GM19035 (cell line): ENCODE data around the gene EVI5L.

Experiments
- ATAC-seq: cut with Tn5 transposase; IDR thresholded peaks from one replicate; pipeline ENCODE4 v1.9.1; 2021; ENCODE audit not compliant: unreplicated experiment

EVI5L gene

DNA sequence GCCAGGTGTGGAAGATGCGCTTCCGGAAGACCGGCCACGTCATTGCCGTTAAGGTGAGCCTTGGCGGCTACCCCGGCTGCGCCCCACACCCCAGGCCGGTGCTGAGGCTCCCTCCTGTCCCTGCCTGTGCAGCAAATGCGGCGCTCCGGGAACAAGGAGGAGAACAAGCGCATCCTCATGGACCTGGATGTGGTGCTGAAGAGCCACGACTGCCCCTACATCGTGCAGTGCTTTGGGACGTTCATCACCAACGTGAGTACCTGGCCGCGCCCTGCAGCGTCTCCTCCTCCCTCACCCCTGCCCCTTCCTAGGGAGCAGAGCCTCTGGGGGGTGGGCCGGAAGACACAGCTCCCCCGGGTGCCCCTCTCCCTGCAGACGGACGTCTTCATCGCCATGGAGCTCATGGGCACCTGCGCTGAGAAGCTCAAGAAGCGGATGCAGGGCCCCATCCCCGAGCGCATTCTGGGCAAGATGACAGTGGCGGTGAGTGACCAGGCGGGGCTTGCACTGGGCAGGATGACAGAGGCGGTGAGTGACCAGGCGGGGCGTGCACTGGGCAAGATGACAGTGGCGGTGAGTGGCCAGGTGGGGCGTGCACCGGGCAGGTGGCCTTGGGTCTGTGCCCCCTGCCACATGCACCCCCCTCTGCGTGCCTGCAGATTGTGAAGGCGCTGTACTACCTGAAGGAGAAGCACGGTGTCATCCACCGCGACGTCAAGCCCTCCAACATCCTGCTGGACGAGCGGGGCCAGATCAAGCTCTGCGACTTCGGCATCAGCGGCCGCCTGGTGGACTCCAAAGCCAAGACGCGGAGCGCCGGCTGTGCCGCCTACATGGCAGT lies 80.5 kb downstream of the EVI5L start:
- ATAC-seq, result no peak

DNA sequence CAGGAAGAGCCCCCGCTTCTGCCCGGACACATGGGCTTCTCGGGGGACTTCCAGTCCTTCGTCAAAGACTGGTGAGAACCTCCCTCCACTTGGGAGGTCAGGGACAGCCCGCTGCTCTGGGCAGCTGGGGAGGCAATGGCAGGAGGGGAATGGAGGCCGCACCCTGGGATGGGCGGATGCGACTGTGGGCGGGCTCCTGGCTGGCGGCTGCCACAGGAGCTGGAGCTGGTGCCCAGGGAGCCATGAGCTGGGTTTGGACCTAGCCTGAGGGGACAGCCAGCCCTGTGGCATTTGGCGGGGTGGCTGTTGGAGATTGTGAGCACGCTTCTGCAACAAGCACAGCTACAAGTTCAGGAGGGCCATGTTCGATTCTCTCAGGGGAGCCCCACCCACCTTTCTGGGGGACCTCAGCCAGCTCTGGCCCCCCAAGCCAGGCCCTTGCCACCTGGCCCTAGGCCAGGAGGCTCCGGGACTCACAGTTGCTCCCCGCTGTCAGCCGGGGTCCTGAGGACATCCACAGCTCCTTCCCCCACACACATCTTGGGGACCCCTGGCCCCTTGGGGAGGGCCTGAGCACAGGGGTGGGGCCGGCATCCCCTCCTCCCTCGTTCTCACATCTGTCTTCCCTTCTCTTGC lies 81.6 kb downstream of the EVI5L start:
- no peak for ATAC-seq

DNA sequence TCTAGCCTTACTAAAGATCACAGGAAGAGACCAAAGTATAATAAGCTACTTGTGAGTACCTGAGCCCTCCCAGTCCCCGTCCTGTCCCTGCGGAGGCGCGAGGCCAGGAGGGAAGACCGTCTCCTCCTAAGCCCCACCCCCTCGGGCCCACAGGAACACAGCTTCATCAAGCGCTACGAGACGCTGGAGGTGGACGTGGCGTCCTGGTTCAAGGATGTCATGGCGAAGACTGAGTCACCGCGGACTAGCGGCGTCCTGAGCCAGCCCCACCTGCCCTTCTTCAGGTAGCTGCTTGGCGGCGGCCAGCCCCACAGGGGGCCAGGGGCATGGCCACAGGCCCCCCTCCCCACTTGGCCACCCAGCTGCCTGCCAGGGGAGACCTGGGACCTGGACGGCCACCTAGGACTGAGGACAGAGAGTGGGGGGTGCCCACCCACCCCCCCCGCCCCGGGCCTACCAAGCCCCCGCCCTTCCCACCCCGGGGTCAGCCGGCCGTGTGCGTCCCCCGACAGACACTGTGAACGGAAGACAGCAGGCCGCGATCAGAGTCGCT lies 82.2 kb downstream of the EVI5L start:
- ATAC-seq, result no peak

DNA sequence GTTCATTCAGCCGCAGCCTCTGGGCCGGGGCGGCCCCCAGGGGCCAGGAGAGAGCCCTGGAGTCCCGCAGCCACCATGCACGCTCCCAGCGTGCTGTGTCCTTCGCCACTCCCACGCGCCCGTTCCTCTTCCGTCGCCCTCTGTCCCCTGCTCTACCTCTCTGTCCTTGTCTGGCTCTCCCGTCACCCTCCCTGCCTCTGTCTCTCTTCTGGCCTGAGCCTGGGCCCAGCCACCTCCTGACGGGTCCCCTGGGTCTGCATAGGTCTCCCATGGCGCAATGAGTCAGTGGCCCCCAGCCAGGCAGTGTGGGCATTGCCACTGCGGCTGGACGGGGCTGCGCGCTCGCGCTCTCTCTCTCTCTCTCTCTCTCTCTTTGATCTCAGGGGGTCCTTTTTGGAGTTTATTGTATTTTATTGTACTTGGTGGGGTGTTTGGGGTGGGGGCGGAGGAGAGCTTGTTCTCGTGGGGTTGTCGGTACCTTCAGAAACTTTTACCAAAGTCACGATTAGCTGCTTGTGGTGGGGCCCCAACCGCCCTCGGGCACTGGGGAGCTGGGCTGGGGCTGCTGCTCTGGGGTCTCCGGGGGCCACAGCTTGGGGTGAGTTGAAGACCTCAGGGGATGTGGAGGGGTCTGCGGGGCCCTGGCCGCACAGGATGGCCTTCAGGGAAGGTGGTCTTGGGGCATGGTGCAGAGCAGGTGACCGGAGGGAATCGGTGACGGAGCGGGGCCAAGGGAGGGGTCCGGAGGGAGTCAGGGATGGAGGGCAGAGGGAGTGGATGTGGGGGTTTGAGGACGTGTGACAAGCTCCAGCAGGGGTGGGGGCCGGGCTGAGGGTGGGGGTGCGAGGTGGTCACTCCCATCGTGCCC lies 82.9 kb downstream of the EVI5L start:
- no peak for ATAC-seq

DNA sequence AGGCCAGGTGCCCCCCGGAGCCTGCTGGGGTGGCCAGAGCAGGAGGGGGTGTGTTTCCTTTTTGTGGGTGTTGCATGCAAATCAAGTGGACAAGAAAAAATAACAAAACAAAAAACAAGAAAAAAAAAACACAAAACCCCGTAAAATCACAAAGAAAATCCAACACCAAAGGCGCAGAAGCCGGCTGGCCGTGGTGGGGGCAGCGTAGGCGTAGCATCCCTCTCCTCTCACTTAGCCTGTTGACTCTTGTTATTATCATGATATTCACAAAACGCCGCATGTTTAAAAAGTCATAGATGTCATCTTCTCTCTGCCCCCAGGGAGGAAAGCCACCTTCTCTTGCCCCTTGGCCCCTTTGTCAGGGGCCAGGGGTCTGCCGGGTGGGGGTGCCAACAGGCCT lies 83.6 kb downstream of the EVI5L start:
- ATAC-seq, result no peak

DNA sequence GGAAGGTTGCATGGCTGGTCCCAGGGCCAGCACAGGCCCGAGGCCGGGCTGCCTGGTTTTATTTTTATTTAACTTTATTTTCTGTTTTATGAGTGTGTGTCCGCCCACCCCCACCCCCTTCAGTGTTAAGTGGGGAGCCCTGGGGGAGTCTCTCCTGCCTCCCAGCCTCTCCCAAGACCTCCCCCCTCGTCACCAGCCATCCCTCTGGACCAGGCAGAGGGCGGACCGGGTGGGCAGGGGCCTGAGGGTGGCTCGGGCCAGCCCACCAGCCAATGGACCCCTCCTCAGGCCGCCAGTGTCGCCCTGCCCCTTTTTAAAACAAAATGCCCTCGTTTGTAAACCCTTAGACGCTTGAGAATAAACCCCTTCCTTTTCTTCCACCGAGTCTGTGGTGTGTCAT lies 84.1 kb downstream of the EVI5L start:
- ATAC-seq, result no peak
